Epithelial cell of esophagus (primary cell): Measurements from ENCODE around the gene RWDD4.

Experiments used
- DNase-seq: peaks from one replicate; pipeline ENCODE4 v3.0.0; 2010; ENCODE audit warnings: low read depth
- H3K4me3 ChIP-seq: 2 replicates; pipeline ENCODE4 v1.5.1; 2011; ENCODE audit warnings: mild to moderate bottlenecking, low read length, control low read depth
- TF ChIP-seq, protein P1 (sequence below): IDR thresholded peaks from 2 replicates; pipeline ENCODE4 v1.5.1; 2011; ENCODE audit warnings: low read depth, mild to moderate bottlenecking, low read length, control low read depth, inconsistent platforms; ENCODE audit not compliant: insufficient read depth; ENCODE audit errors: missing control alignments

RWDD4 gene

DNA sequence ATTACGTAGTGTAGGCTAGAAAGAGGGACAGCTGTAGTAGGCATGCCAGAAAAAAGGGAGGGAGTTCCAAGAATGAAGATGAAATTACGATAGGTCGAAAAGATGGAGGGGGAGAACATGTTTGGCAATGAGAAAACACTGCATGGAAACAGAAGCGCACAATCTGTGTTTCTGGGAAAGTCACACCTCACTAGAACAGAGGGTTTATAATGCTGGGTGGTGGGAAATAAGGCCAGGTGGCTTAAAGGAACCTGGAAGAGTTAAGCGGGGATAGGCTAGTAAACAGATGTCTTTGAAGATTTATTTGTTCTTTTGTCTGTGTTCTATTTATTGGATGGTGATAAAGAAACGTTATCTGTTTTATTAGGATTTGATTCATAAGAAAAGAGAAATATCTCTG is 29.2 kb upstream of the RWDD4 start:
- TF ChIP-seq, protein P1, sequence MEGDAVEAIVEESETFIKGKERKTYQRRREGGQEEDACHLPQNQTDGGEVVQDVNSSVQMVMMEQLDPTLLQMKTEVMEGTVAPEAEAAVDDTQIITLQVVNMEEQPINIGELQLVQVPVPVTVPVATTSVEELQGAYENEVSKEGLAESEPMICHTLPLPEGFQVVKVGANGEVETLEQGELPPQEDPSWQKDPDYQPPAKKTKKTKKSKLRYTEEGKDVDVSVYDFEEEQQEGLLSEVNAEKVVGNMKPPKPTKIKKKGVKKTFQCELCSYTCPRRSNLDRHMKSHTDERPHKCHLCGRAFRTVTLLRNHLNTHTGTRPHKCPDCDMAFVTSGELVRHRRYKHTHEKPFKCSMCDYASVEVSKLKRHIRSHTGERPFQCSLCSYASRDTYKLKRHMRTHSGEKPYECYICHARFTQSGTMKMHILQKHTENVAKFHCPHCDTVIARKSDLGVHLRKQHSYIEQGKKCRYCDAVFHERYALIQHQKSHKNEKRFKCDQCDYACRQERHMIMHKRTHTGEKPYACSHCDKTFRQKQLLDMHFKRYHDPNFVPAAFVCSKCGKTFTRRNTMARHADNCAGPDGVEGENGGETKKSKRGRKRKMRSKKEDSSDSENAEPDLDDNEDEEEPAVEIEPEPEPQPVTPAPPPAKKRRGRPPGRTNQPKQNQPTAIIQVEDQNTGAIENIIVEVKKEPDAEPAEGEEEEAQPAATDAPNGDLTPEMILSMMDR = no peak
- no peak overlapping the region for H3K4me3 ChIP-seq
- no peak for DNase-seq

DNA sequence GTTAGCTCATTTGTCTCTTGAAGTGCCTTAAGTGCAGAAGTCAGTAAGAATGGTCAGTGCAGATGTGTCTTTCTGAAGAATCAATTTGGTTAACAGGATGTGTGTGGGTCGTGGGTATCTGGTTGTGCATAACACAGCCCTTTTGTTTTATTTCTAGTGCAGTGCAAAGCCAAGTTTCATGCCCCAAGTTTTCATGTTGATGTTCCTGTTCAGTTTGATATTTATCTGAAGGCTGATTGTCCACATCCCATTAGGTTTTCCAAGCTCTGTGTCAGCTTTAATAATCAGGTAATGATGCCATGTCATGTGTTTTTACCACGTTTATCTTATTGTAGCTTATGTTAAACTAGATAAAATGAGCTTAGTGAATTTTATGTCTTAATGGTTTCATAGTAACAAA is 27.5 kb upstream of the RWDD4 start:
- DNase-seq = no peak
- H3K4me3 ChIP-seq = no peak overlapping the region
- TF ChIP-seq, protein P1 = no peak

DNA sequence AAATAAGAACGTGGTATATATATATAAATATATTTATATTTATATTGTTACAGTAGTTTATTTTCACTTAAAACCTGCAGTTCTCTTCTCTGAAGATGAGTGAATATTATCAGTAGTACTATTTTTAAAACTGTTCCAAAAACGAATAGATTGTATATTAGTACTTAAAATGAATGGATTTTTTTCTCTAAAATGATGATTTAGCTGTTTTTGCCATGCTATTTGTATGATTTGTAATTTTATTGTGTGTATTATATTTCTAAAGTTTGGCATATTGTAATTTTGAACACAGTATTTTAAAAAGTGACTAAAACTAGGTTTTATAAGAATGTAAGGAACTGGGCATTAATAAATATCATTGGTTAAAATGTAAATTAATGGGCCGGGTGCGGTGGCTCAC is 22.1 kb upstream of the RWDD4 start:
- TF ChIP-seq, protein P1 = no peak
- DNase-seq = no peak
- H3K4me3 ChIP-seq = no peak overlapping the region

DNA sequence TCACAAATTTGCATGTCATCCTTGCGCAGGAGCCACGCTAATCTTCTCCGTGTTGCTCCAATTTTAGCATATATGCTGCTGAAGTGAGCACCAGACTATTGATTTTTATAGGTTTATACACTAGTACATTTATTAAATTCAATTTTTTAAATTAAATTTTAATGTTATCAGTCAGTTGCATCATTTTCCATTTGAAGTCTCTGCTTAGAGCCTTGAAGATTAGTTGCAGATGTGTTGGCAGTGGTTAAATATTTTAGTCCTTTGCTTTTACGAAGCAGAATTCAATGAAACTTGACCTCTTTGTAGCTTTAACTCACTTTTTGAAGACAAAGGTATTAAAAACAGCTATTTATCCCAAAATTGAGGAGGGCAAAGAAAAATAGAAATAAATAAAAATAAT is 16.6 kb upstream of the RWDD4 start:
- H3K4me3 ChIP-seq = no peak overlapping the region
- TF ChIP-seq, protein P1 = no peak
- no peak for DNase-seq

DNA sequence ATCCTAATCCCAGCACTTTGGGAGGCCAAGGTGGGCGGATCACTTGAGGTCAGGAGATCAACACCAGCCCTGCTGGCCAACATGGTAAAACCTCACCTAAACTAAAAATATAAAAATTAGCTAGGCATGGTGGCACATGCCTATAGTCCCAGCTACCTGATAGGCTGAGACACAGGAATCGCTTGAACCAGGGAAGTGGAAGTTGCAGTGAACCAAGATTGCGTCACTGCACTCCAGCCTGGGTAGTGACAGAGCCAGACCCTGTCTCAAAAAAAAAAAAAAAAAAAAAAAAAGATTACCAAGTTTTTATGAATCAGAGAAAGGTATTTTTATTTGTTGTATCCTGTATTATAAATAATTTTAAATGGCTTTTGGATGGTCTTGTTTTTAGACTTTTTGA is 15.2 kb upstream of the RWDD4 start:
- H3K4me3 ChIP-seq = no peak overlapping the region
- TF ChIP-seq, protein P1 = no peak
- DNase-seq = no peak

DNA sequence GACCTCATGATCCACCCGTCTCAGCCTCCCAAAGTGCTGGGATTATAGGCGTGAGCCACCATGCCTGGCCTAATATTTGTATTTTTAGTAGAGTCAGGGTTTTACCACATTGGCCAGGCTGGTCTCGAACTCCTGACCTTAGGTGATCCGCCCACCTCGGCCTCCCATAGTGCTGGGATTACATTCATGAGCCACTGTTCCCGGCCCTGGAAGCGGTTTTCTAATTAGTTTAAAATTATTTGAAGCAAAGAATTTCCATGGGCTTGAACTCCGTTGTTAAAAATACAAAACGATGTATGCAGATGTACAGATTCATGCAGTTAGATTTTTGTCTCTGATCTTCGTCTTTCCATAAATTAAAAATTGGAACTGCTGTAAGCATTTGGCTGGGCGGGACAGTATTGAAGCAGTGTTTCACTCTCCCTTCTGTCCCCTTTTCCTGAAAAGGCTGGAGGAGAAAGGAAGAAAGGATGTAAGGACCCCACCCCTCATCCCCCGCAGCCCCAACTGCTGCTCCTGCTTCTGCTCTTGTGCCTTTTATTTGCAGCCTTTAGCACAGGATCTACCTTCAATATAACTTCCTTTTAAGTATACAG is 12.1 kb upstream of the RWDD4 start:
- no peak overlapping the region for H3K4me3 ChIP-seq
- TF ChIP-seq, protein P1 = no peak
- no peak for DNase-seq

DNA sequence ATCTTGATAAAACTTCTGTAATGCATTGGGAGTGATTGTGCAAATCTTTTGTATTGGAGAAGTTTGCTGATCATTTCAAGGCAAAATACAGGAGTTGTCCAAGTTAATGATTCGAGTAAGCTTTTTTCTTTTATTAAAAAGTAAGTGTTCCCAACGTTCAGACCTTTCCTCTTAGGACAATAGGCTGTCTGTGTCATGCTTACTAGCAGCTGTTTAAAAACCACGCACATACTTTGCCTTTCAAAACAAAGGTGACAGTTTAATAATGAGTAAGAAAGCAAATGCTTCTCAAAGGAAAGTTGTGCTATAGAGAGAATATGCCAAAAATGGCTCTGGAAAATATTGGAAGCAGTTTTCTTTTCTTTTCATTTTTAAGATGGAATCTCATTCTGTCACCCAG is 11.3 kb upstream of the RWDD4 start:
- TF ChIP-seq, protein P1 = no peak
- DNase-seq = no peak
- no peak overlapping the region for H3K4me3 ChIP-seq
